GM18858 (cell line): ENCODE measurements around the gene BRWD1.
"Not testable (repeated sequence)": the region's sequence is repeated elsewhere in the genome, so short reads cannot be mapped to it uniquely, and the experiment has no call there.

Source experiments
- ATAC-seq: cut with Tn5 transposase; IDR thresholded peaks from one replicate; pipeline ENCODE4 v1.9.1; 2021; ENCODE audit not compliant: unreplicated experiment

BRWD1 gene

DNA sequence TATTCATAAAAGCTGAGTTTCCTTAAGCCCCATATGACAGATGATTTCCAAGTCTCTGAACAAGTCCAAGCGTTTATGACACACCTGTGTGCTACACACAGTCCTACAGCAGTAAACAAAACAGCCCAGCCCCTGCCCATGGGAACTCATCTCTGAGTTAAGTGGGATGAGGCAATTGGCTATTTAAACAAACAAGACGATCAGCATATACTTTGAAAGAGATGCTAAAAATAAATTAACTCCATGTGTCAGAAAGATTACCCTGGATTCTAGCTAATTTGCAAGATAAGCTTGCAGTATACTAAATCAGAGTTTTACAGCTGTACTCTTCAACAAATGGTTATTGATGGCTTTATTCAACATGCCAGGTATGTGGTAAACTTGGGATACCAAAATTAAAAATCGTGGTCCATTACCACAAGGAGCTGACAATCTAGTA lies 137.1 kb downstream of the BRWD1 start:
- no peak for ATAC-seq

DNA sequence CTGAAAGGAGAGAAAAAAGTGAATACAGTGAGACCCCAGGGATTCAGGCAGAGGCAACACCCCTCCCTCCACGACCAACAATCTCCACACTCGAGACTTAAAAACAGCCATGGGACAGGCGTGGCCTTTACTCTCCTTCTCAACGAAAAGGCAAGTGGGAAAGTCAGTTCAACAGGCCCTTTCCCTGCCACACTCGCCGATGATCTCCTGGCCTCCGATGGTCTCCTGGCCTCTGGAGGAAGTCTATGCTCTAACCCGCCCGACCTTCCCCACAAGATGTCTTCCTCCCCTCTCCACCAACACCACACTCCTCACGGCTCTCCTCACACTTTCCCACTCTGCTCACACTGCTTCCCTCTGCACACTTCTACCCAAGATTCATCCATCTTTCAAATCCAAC lies 137.8 kb downstream of the BRWD1 start:
- no peak for ATAC-seq

DNA sequence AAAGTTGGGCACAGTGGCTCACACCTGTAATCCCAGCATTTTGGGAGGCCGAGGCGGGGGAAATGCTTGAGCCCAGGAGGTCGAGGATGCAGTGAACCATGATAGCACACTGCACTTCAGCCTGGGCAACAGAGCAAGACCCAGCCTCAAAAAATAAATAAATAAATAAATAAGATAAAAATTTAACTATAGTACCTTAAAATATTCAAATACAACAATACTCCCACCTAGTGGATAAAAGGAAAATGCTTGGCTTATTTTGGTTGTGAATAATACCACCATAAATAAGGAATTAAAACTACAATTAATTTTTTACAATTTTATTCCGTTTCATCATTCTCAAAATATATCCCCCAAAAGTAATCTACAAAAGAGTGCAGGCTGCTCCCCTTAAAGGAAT lies 138.3 kb downstream of the BRWD1 start:
- no peak for ATAC-seq

DNA sequence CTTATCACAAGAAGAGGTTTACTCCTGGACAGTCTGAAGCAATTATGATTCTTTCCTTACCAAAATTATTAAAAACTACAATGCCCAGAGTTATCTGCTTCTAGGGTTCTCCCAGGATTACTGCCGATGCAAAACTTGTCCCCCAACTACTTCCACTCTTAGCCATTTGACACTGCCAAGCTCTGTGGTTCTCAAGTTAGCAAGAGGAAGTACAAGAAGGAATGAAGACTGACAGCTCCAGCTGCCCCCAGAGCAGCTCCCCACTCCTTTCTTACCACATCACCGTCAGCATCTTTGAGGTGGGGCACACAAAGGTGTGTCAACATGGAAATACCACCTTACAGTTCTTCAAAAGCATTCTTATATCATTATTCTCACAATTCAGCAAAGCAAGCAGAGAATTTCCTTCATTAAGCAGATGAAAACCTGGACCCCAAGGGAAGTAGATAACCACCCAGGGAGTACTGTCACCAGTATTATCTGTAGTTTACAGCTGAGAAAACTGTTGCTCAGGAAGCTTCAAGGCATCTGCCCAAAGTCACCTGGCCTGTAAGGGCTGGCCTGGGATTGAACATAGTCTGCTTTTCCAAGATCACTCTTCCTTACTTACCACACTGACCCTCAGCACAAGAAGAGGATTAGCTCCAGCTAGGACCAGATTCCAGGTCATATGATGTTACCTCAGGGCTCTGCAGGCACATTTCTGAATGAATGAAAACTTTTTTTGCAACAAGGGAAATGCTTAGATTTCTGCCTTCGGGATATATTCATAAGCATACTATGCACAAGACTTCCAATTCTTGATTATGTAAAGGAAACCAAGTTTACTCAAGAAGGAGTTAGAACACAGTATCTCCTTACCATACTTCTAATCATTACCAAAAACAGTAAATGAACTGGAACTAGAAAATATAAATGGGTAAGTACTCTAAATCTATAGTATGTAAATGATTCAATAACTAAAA lies 139.4 kb downstream of the BRWD1 start:
- no peak for ATAC-seq

DNA sequence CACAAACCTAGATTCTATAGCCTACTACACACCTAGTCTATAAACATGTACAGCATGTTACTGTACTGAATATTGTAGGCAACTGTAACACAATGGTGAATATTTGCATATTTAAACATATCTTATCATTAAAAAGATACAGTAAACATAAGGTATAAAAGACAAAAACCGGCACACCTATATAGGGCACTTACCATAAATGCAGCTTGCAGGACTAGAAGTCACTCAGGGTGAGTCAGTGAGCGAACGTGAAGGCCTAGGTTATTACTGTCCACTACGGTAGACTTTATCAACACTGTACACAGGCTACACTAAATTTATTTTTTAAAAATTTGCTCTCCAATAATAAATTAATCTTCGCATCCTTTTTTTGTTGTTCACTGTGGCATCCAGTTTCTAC lies 143.5 kb downstream of the BRWD1 start:
- no peak for ATAC-seq

DNA sequence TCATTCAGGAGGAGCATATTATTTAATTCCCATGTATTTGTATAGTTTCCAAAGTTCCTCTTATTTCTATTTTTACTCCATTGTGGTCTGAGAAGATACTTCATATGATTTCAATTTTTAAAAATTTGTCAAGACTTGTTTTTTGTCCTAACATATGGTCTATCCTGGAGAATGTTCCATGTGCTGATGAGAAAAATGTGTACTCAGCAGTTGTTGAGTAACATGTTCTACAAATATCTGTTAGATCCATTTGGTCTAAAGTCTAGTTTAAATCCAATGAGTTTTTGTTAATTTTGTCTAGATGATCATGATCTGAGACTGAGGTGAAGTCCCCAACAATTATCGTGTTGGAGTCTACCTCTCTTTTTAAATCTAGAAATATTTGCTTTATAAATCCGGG lies 144.6 kb downstream of the BRWD1 start:
- no peak for ATAC-seq

DNA sequence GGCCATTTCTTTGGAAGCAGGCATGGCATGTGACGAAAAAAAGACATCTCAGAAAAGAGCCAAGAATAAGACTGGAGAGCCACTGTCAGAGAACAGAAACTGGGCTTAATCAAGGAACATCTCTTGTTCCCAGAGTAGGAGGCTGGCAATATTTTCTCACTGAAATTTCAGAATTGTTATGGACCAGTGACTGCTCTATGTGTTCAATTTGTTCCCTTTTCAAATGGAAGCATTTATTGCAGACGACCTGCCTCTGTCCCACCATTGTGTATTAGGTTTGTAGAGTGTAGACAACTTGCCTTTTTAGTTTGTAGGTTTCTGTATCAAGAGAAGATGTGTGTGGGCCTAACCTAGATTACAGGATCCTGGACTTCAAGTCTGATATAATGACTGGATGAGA lies 148.9 kb downstream of the BRWD1 start:
- no peak for ATAC-seq

DNA sequence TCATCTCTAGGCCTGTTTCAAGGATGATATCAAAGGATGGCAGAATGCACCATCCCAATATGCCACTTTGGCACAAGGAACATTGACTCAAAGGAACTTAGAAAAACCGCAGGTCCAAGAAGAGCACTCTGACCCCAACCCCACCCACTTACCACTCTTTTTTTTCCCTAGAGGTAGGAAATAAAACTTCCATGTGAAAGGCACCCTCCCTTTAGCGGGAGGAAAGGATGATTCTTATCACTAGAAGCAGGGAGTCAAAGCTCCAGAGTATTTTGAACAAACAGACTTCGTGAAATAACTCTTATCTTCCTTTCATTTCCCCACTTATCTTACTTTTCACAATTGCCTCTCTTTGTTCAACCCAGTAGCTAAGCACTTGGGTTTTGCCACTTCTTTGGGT lies 152.4 kb downstream of the BRWD1 start:
- ATAC-seq = no peak

DNA sequence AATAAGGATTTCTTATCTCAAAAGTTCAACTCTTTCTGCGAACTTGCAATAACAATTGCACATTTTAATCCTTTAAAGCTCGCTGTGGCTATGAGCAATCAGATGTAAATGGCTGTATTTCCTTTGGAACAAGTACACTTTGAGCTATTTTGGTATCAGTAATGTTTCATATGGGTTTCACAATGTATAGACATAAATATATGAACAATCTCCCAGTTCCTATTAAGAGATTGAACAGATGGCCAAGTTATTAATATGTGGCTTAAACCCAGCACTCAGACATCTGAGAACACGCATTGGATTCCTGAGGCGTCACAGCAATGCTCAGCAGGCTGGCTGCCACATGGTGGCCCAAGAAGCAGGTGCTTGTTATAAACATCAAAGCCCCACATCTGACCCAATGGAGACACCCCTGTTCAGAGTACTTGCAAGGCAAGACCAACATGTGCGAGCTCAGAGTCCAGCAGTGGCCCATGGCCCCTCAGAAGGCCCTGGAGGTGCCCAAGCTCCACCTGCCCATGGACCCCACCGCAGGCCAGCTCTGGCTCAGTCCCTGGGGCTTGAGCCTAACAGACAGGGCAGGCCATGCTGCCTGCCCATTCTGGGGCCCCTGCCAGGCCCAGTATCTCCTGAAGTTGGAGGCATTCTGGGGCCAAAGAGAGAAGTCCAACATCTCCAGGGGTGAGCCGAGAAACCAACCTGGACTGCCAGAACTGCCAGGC lies 153.9 kb downstream of the BRWD1 start:
- ATAC-seq = no peak

DNA sequence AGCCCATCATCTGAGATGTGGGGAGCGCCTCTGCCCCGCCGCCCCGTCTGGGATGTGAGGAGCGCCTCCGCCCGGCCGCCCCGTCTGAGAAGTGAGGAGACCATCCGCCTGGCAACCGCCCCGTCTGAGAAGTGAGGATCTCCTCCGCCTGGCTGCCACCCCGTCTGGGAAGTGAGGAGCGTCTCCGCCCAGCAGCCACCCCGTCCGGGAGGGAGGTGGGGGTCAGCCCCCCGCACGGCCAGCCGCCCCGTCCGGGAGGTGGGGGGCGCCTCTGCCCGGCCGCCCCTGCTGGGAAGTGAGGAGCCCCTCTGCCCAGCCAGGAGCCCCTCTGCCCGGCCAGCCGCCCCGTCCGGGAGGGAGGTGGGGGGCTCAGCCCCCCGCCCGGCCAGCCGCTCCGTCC lies 156.2 kb downstream of the BRWD1 start:
- ATAC-seq = not testable (repeated sequence)

DNA sequence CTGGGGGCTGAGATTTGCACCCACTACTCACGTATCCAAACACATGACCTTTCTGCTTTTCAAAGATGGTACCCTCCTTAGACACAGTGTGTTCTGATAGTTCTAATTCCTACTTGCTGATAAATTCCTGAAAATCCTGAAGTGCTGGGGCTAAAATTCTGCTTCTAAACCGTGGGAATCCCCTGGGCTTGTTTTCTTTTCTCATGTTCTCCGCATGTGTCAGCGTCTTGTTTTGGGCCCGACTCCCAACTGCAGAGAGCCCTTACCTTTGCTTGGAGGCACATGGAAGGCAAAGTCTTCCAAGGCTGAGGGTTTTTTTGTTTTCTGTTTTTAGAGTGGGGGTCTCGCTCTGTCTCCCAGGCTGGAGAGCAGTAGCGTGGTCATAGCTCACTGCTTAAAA lies 157.4 kb downstream of the BRWD1 start:
- ATAC-seq = no peak

DNA sequence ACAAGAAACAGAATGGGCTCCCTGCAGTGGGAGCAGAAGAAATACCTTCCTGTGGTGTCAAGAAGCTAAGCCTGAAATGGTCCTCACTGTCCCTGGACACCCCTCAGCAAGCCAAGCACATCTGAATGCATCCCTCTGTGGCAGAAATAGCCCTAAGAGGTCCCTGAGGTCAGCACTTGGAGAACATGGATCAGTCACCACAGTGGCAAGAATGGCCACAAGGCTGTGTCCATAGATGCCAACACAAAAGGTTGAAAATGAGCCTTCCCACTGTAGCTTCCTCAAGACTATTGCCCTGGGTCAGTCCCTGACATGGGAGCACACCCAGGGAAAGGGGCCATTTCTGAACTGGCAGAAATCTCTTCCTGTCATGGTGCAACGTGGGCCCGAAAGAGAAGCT lies 157.9 kb downstream of the BRWD1 start:
- ATAC-seq = no peak

DNA sequence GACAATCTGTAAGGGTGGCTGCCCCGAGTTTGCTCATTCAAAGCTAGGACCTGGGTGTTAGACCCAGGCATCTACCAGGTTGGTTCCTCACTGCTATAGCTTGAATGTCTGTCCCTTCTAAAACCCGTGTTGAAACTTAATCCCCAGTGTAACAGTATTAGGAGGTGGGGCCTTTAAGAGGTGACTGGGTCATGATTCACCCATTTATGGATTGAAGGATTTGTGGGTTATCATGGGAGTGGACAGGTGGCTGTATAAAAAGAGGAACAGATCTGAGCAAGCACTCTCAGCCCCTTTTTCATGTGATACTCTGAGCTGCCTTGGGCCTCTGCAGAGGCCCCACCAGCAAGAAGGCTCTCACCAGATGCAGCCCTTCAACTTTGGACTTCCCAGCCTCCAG lies 159.6 kb downstream of the BRWD1 start:
- no peak for ATAC-seq

DNA sequence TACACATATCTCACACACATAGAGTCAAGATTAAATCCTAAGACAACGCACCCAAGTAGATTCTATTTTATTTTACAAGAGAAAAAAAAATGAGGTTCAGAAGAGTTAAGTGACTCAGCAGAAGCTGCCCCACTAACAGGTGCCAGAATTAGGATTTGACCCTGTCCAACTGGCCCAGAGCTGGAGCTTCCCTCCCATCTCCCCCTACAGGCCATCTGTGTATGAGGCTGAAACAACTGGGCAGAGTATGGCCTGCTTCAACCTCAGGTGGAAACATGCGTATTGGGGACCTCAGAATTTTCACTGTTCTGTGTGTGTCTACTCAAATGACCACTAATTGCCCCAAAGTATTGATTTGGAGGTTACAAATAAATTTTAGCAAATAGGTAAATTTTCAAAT lies 160.1 kb downstream of the BRWD1 start:
- ATAC-seq = no peak

DNA sequence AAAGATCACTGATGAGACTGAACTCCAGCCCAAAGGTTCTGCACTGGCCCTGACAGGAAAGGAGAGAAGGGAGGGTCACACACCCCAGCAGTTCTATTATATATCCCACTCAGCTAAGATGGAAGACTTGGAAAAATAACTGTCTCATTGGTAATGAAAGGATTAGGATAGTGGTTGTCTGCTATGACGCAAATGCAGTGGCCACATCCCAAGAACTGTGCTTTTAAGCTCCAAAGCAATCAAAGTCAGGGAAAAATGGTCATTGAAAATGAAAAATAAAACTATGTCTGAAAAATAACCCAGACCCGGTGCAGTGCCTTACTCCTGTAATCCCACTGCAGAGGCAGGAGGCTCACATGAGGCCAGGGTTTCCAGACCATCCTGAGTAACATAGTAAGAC lies 161.2 kb downstream of the BRWD1 start:
- ATAC-seq = no peak

DNA sequence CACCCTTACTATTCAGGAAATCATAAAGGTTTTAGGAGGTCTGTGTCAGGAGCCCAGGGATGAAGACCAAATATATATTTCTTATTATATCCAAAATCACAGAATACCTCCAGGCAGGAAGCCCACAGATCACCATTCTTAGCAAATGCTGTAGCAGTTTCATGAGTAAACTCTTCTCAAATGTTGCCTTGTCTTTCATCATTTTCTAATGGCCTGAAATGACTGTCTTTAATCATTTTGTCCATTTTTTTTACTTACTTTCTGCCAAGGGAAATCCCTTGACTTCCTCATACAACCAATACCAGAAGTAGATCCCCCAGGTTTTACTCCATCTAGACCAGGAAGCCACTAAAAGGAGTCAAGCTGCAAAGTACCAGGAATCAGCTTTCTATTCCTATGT lies 162.6 kb downstream of the BRWD1 start:
- no peak for ATAC-seq

DNA sequence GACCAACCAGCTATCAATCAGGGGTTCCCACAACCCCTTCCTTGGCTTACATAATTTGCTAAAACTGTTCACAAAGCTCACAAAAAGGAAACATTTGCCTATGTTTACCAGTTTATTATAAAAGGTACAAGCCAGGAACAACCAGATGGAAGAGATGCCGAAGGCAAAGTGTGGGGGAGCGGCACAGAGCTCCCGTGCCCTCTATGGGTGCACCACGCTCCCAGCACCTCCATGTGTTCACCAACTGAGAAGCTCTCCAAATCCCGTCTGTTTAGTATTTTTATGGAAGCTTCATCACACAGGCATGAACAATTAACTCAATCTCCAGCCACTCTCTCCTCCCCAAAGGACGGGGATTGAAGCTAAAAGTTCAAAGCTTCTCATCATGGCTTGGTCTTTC lies 163.1 kb downstream of the BRWD1 start:
- no peak for ATAC-seq

DNA sequence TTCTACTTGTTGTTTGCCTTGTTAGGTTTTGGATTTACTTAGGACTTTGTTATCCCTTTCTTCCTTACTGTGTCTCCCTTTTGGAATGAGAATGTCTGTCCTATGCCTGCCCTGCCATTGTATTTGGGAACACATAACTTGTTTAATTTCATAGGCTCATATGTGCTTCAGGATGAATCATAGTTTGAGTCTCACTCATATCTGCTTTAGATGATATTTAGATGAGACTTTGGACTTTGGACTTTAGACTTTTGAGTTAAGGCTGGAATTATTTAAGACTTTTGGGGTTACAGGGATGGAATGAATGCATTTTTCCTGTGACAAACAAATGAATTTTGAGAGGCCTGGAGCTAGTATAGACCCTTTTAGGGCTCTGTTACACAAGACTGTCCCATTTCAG lies 163.6 kb downstream of the BRWD1 start:
- no peak for ATAC-seq

DNA sequence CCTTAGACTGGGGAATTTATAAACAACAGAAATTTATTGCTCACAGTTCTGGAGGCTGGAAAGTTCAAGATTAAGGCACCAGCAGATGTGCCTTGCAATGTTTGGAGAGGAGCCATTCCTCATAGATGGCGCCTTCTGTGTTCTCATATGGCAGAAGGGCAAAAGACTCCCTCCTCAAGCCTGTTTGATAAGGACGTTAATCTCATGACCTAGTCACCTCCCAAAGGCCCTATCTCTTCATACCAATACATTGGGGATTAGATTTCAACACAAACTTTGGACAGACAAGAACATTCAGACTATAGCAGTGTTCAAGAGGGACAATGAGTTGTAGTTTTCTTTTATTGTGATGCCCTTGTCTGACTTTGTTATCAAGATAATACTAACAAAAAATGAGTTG lies 164.5 kb downstream of the BRWD1 start:
- ATAC-seq = no peak

DNA sequence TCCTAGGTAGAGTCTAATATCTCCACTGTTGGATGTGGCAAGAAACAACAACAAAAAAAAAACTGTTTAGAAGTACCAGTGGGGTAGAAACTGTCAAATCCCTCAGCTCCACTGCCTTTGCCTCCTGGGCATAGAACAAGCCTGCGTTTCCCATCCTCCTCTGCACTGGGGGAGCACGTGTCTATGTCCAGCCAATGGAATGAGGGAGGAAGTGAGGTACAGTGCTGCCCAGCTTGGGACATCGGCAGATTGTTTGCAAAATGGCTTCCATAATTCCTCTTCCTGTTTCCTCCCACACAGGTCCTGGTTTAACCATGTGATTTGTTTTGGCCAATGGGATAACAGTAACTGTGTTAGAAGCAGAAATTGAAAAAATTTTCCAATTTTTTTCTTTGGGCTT lies 169.2 kb downstream of the BRWD1 start:
- no peak for ATAC-seq

DNA sequence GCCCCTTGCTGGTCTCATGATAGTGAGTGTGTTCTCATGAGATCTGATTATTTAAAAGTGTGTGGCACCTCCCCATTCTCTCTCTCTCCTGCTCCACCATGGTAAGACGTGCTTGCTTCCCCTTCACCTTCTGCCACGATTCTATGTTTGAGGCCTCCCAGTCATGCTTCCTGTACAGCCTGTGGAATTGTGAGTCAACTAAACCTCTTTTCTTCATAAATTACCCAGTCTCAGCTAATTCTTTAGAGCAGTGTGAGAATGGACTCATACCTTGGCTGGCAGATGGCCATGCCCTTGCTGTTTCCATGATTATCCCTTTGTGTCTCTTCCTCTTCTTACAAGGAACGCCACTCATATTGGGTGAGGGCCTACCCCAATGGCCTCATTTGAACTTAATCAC lies 170.5 kb downstream of the BRWD1 start:
- ATAC-seq = no peak

DNA sequence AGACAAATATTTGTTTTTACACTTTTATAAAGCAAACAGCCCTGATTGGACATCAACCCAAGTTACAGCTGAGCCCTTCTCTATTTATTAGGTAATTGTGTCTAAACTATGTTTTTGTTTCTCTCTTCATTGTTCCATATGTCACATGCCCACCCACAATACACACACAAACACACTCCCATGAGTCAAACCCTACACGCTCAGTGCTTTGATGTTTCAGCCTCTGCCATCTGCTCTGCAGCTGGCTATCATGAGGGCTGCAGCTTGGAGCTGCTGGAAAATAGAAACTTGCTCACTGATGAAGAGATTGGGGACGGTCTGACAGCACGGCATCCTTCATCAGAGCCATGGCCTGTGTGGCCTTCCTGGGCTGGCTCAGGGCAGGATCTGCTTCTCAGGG lies 171.9 kb downstream of the BRWD1 start:
- no peak for ATAC-seq
